ENCODE data around the gene GOLGA8A. TPM values are rescaled to one million over a fixed set of nuclear protein-coding genes. Genes with fewer than 3 reads are reported as not detected.

GOLGA8A gene
- total RNA-seq, 2 experiments from 2014 or later: 276 to 295 TPM

Other genes with a start within 250 kb of the GOLGA8A start
- gene KATNBL1, start 227.7 kb downstream of the GOLGA8A start, total RNA-seq: 10 to 100 TPM; 13.0 to 14.6 TPM
- gene EMC4, start 212.8 kb downstream of the GOLGA8A start, total RNA-seq: 10 to 100 TPM; 77.4 to 80.0 TPM
- 10 to 100 TPM; 58.5 to 58.7 TPM for gene SLC12A6, start 100.0 kb downstream of the GOLGA8A start, total RNA-seq
- gene NOP10, start 94.7 kb downstream of the GOLGA8A start, total RNA-seq: 10 to 100 TPM; 44.4 to 44.8 TPM
- gene NUTM1, start 94.5 kb downstream of the GOLGA8A start, total RNA-seq: not detected
- 10 to 100 TPM; 41.0 to 45.2 TPM for gene LPCAT4, start 70.6 kb downstream of the GOLGA8A start, total RNA-seq
- 100 to 1,000 TPM; 244 to 247 TPM for gene GOLGA8B, start 145.8 kb upstream of the GOLGA8A start, total RNA-seq

Data from CD4-positive, alpha-beta T cell (primary cell).